ENCODE results near the gene TRIP11.

Gene TRIP11

GRCh38 chr14:92033433-92033832, 6.4 kb downstream of the TRIP11 start:
- no peak for DNase-seq (ENCODE audit: low read depth in 2 of 2)
- H3K4me3 ChIP-seq (replicated peaks in 1 of 2; ENCODE audit: low read depth in 2 of 2, low read length in 2 of 2) = no peak overlapping the region
- TF ChIP-seq, protein P1, sequence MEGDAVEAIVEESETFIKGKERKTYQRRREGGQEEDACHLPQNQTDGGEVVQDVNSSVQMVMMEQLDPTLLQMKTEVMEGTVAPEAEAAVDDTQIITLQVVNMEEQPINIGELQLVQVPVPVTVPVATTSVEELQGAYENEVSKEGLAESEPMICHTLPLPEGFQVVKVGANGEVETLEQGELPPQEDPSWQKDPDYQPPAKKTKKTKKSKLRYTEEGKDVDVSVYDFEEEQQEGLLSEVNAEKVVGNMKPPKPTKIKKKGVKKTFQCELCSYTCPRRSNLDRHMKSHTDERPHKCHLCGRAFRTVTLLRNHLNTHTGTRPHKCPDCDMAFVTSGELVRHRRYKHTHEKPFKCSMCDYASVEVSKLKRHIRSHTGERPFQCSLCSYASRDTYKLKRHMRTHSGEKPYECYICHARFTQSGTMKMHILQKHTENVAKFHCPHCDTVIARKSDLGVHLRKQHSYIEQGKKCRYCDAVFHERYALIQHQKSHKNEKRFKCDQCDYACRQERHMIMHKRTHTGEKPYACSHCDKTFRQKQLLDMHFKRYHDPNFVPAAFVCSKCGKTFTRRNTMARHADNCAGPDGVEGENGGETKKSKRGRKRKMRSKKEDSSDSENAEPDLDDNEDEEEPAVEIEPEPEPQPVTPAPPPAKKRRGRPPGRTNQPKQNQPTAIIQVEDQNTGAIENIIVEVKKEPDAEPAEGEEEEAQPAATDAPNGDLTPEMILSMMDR (IDR thresholded peaks at IDR 0.05; ENCODE audit: low read depth, low read length) = no peak

GRCh38 chr14:92026548-92027190, 13.2 kb downstream of the TRIP11 start:
- TF ChIP-seq, protein P1 (IDR thresholded peaks at IDR 0.05; ENCODE audit: low read depth, low read length) = no peak
- no peak overlapping the region for H3K4me3 ChIP-seq (replicated peaks in 1 of 2; ENCODE audit: low read depth in 2 of 2, low read length in 2 of 2)
- DNase-seq (ENCODE audit: low read depth in 2 of 2) = no peak

GRCh38 chr14:92022036-92022435, 17.8 kb downstream of the TRIP11 start:
- no peak for DNase-seq (ENCODE audit: low read depth in 2 of 2)

DNA sequence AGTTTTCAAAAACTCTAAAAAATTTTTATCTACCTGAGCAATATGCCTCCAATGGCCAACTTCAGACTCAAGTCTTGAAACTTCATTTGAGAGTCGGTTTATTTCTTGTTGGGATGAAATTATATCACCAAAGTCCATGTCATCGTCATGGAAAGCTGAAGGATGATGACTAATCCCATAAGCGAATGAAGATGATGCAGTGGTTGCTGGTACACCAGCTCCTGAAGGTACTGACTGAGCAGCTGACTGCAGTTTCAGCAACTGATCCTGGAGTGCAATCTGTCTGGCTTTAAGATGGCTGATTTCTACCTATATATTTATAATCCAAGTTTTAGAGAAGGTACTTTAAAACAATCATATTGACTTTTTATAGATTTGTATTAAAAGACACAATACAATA, 18.3 kb downstream of the TRIP11 start:
- no peak overlapping the region for H3K4me3 ChIP-seq (replicated peaks in 1 of 2; ENCODE audit: low read depth in 2 of 2, low read length in 2 of 2)
- DNase-seq (ENCODE audit: low read depth in 2 of 2) = peak in 1 of 2 donors; percentile 25
- TF ChIP-seq, protein P1 (IDR thresholded peaks at IDR 0.05; ENCODE audit: low read depth, low read length) = no peak

More at GRCh38 chr14:92022036-92022435, 17.8 kb downstream of the TRIP11 start:
- TF ChIP-seq, protein P1 (IDR thresholded peaks at IDR 0.05; ENCODE audit: low read depth, low read length) = no peak
- no peak overlapping the region for H3K4me3 ChIP-seq (replicated peaks in 1 of 2; ENCODE audit: low read depth in 2 of 2, low read length in 2 of 2)

GRCh38 chr14:92014040-92014439, 25.8 kb downstream of the TRIP11 start:
- DNase-seq (ENCODE audit: low read depth in 2 of 2) = no peak
- TF ChIP-seq, protein P1 (IDR thresholded peaks at IDR 0.05; ENCODE audit: low read depth, low read length) = no peak
- H3K4me3 ChIP-seq (replicated peaks in 1 of 2; ENCODE audit: low read depth in 2 of 2, low read length in 2 of 2) = no peak overlapping the region

GRCh38 chr14:92012121-92012748, 27.6 kb downstream of the TRIP11 start:
- DNase-seq (ENCODE audit: low read depth in 2 of 2) = no peak
- TF ChIP-seq, protein P1 (IDR thresholded peaks at IDR 0.05; ENCODE audit: low read depth, low read length) = no peak
- H3K4me3 ChIP-seq (replicated peaks in 1 of 2; ENCODE audit: low read depth in 2 of 2, low read length in 2 of 2) = no peak overlapping the region
